Measurements from ENCODE around the gene ALDOB.
A peak's percentile ranks its signal among the peaks of the same experiment; 100 is the strongest.

Gene ALDOB

DNA sequence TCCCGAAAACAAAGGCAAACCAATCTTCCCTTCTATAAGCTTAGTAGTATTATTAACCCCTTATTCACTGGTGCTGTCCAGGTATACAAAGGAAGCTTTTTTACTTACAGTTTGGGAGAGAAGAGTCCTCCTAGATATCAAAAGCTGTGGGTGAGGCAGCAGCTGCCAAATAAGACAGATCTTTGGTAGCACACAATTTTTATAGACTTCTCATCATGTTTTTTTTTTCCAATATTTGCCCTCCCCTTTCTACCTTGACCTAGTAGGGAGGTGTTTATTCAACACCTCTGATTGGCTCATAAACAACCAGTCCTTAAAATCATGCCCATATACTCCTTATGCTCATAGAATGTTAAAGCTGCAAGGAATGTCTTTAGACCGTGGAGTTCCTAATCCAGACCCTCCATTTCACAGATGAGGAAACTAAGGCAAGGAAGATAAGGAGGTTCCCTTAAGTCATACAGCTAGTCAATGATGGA lies at the start of gene ALDOB:
Gene ALDOB (minus strand): TSS at position 174 of the 479 bp plus-strand sequence. CDS start 4,887 bp downstream, outside the sequence.
- DNase-seq (ENCODE audit: low read depth, low spot score): no peak

GRCh38 chr9:101484046-101484445 lies 48.5 kb upstream of the ALDOB start:
- DNase-seq (ENCODE audit: low read depth, low spot score): no peak

GRCh38 chr9:101481261-101481660 lies 45.7 kb upstream of the ALDOB start:
- DNase-seq (ENCODE audit: low read depth, low spot score): no peak

DNA sequence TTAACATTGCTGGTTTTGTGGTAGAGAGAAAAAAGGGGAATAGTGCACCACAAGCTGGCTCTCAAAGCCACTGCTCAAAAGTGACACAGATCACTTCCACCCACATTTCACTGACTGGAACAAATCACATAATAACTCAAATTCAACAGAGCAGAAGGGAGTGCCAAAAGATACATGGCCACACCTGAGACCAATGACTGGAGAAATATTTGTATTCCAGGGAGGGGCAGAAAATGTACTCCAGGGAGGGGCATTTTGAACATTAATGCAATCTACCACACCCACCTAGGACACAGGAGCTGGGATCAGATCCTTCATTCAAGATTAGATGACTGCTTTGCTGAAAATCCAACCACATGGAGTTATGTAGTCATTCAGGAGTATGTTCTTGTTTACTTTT lies 44.8 kb upstream of the ALDOB start:
- no peak for DNase-seq (ENCODE audit: low read depth, low spot score)

DNA sequence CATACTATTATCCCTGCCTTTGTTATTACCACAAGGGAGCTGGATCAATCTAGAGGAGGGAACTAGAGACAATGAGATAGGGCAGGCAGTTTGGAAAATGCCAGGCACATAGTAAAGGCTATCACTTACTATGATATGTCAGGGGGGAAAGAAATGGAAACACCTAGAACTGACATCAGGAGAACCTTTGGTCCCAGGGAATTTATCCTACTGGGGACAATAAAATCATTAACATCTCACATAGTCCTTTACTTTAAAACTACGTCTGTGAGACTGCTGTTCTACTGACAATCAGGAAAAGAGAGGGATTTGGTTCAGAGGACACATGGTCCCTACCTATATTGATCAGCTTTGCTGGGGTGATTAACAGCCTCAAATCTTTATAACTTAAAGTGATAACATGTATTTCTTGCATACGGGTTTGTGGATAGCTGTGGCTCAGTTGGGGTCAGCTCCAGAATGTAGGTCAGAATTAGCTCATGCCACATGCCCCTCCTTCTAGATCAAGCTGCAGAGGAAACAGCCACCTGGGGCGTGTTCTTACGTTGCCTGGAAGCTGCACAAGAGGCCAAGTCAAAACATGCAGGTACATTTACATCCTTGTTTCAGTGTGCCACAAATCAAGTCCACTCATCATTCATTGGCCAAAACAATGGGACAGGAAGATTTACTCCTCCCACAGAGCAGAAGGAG lies 43.9 kb upstream of the ALDOB start:
- DNase-seq (ENCODE audit: low read depth, low spot score): no peak

GRCh38 chr9:101478906-101479305 lies 43.3 kb upstream of the ALDOB start:
- no peak for DNase-seq (ENCODE audit: low read depth, low spot score)

GRCh38 chr9:101478444-101478843 lies 42.9 kb upstream of the ALDOB start:
- no peak for DNase-seq (ENCODE audit: low read depth, low spot score)

DNA sequence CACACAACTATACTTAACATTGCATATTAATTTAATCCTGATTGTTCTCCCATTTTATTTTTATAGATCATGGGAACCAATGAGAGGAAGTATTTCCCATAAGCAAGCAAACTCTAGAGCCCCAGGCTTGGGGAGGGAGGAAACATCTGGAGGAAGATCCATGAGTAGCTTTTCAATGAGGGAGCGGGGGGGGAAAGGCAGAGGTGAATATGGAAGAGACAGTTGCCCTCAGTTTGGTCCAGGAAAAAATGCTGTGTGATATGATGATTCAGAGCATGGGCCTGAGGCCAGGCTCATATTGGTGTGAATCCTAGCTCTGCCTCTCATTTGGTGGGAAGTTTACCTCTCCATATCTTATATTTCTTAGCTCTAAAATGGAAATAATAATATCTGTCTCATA lies 42.2 kb upstream of the ALDOB start:
- DNase-seq (ENCODE audit: low read depth, low spot score): no peak

DNA sequence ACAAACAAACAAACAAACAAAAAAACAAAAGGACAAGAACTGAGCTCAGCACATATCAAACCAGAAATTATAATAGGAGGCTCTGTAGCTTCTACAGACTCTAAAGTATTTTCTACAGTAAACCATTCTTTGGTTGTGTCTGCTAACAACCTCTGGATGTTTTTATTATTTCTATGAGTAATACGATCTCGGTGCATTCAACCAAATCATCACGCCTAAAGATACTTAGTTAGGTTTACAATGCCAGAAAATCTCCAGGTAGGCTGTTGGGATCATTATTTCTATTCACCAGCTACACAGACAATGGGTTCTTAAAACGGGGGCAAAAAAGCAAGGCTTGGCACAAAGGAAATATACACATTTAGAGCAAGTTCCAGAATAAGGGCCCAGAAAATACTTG lies 41.6 kb upstream of the ALDOB start:
- DNase-seq (ENCODE audit: low read depth, low spot score): no peak

GRCh38 chr9:101476576-101477208 lies 41.1 kb upstream of the ALDOB start:
- DNase-seq (ENCODE audit: low read depth, low spot score): no peak

GRCh38 chr9:101472891-101473290 lies 37.3 kb upstream of the ALDOB start:
- DNase-seq (ENCODE audit: low read depth, low spot score): no peak

GRCh38 chr9:101470929-101471328 lies 35.4 kb upstream of the ALDOB start:
- no peak for DNase-seq (ENCODE audit: low read depth, low spot score)

DNA sequence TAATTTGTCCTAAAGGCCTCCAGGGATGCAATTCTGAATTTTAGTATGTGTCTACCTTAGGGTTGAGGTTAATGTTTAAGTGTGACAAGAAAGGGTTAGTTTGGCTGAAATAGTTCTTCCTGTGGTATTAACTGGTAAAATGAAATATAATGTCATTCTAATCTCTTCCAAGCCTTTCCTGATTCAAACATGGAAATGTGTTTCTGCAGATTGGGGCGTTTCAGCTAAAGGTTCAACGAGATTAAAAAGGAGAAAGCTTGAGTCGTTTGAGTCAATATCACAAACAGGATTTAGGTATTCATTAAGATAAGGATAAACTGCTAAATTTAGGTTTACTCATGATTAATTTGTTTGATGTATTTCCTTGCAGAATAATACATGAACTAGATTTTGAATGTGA lies 34.4 kb upstream of the ALDOB start:
- no peak for DNase-seq (ENCODE audit: low read depth, low spot score)

- DNase-seq (ENCODE audit: low read depth, low spot score): no peak
Observed at GRCh38 chr9:101469026-101469425, 33.5 kb upstream of the ALDOB start.

GRCh38 chr9:101468116-101468515 lies 32.5 kb upstream of the ALDOB start:
- DNase-seq (ENCODE audit: low read depth, low spot score): no peak

DNA sequence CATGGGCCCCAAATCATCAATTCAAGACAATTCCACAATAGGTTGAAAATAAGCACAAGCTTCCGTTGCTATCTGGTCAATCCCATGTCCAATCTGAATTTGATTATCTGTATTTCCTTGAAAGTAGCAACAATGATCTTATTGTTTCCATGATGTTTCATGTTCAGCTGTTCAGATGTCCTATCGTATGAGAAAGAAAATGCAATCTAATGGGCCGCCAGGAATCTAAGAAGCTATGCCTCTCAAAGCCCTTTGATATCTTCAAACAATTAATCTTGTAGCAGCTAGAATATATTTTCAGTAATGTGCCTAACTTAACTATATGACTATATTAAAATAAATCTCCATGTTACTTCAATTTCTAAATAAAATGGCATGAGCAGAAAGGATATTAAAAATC lies 32.1 kb upstream of the ALDOB start:
- DNase-seq (ENCODE audit: low read depth, low spot score): no peak

GRCh38 chr9:101466863-101467262 lies 31.3 kb upstream of the ALDOB start:
- DNase-seq (ENCODE audit: low read depth, low spot score): no peak

DNA sequence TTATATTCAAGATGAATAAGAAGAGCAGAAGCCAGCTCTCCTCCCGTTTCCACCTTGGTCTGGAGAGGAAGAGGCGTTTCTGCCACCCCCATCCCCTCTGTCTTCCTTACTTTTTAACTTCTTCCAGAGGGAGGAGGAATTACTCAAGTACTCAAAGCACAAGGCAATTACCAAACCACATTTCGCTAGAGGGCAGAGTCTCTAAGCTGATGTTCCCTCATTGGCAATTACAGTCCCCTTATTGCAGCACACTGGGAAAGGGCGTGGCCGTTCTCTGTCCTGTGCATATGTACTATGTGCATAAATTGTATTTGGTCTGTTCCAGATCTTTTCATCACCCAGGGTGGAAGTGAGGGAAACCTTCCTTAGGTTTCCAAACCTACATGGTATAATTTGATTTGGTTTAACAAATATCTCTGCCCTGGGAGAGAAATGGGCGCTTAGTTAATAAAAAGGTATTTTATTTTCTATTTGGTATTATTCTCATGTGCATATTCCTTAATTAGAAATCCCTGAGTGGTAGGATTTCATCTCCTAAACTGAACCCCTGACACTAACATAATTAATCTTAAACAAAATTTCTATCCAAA lies 29.8 kb upstream of the ALDOB start:
- no peak for DNase-seq (ENCODE audit: low read depth, low spot score)

GRCh38 chr9:101463397-101463796 lies 27.8 kb upstream of the ALDOB start:
- DNase-seq (ENCODE audit: low read depth, low spot score): no peak

GRCh38 chr9:101462558-101462957 lies 27.0 kb upstream of the ALDOB start:
- DNase-seq (ENCODE audit: low read depth, low spot score): peak; percentile 63

DNA sequence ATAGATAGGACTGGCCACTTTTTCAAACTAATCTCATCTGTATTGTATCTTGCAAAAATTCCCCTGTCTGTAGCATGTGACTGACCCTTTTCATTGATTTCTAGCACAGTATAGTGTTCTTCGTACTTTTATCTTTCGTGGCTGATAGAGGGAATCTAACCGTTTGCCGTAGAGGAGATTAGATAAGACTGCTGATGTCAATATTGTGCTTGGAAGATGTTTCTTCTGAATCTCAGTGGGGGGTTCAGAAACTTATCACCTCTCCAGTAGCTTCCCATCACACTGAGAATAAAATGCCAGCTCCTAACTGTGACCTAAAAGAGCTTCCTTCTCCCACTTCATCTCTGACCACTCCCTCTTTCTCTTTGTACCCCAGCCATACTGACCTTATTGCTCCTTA lies 25.4 kb upstream of the ALDOB start:
- DNase-seq (ENCODE audit: low read depth, low spot score): no peak

DNA sequence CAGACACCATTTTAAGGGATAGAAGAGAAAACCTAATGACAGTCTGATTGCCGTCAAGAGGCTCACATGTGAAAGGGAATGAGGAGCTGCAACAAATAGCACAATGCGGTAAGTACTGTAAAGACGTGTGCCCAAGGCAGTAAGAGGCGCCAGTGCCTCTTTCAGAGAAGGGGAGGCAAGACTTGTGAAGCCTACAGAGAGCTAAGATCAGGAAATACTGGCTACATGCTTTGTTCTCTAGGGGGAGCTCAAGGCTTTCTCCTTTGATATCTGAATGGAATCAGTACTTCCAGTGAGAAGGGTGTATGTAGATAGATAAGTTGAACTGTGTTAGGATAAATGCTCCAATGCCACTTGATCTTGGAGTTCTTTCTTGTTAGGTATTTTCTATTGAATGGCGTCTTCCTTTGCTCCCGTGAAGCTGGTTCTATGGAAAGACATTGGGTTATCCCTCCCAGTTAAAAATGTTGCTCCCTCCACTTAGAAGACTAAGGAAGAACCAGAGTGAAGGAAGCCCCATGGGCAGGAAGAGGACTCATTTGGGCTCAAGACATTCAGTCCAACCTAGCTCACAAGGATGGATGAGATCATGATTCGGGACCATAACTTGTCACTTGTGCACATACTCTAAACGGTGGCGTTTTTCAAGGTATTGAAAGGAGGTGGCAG lies 23.5 kb upstream of the ALDOB start:
- DNase-seq (ENCODE audit: low read depth, low spot score): no peak
